Measurements from ENCODE around the gene RAB5B. TPM values are rescaled to one million over a fixed set of nuclear protein-coding genes. Genes with fewer than 3 reads are reported as not detected.
"Not testable (repeated sequence)": the region's sequence is repeated elsewhere in the genome, so short reads cannot be mapped to it uniquely, and the experiment has no call there.

The RAB5B gene
- total and polyA plus RNA-seq, 10 of the 15 experiments (the other 5 are each of a cell fraction or from before 2014, with no cell fraction given): 7.5 to 149 (median 37.8) TPM

DNA sequence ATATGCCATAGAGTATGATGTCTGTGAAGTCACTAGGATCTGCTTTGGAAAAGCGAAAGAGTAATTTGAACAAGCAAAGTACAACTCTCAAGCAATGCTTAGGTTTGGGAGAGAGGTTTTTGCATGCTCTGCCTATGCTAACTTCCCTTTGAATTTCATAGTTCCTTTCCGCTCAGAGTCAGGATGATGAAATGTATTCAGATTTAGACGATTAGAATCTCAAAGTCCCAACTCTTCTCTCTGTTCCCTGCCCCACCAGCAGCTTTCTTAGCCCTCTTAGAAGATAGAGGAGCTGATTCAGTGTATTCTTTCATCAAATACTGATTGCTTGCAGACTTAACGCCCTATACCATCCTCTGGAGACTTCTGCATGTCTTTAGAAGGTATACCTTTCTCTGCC lies 11.5 kb downstream of the RAB5B start:
- Histone ChIP-seq H3K4me1 (ENCODE audit: control insufficient read depth, insufficient read depth, low read length) (peaks cover 16% of the 10 kb centered on the region), H3K27ac (ENCODE audit: control insufficient read depth, insufficient read depth) (no peak overlapping the region), H4K20me1 (ENCODE audit: control insufficient read depth, insufficient read depth) (no peaks in the 10 kb centered on the region), H3K79me2 (ENCODE audit: control insufficient read depth, insufficient read depth, low read length) (peaks cover 2% of the 10 kb centered on the region), H3K9me3 (replicated peaks; ENCODE audit: control insufficient read depth, insufficient read depth, low read length) (no peaks in the 10 kb centered on the region), H2AFZ (ENCODE audit: control insufficient read depth, low read depth, low read length) (no peak overlapping the region), H3K27me3 (replicated peaks in 1 of 2; ENCODE audit: control insufficient read depth in 2 of 2, insufficient read depth in 2 of 2, low read length in 1 of 2) (no peaks in the 10 kb centered on the region), H3K36me3 (ENCODE audit: control insufficient read depth in 2 of 2, insufficient read depth in 2 of 2, low read length in 1 of 2) (peaks cover 3 to 17% of the 10 kb centered on the region in 2 experiments; a peak in 3 of 4 replicates), H3K9ac (ENCODE audit: control insufficient read depth, insufficient read depth, low read length) (no peak overlapping the region), H3K4me3 (no peak overlapping the region), H3K4me2 (ENCODE audit: control insufficient read depth, insufficient read depth) (no peak overlapping the region)
- ChIA-PET SMC1A (ENCODE audit: uncharacterized antibody, unreplicated experiment) (interaction anchor here (1.1 to 3.5 kb wide), 9 partner anchors 9 to 246 kb away, joined by 3 to 24 read pairs (median 4); partner anchors contain the start of genes PA2G4, RAB5B, RPS26 and SUOX), RAD21 (ENCODE audit: unreplicated experiment) (interaction anchor here (0.6 to 6.4 kb wide), 4 partner anchors 11 to 55 kb away, joined by 3 to 56 read pairs (median 12); partner anchors contain the start of genes RAB5B and SUOX), POLR2A (interaction anchor here (0.5 to 5.6 kb wide), 5 partner anchors 9 to 55 kb away, joined by 3 to 85 read pairs (median 5); partner anchors contain the start of genes RAB5B and SUOX), CTCF (interaction anchor here (0.6 to 2.5 kb wide), 9 partner anchors 9 to 246 kb away, joined by 3 to 28 read pairs (median 4); partner anchors contain the start of genes DGKA and RAB5B)
- TF ChIP-seq ZNF217 (IDR thresholded peaks at IDR 0.05): no peak
- no peak for TF ChIP-seq NRF1 (conservative IDR thresholded peaks at IDR 0.05; ENCODE audit: low read depth, low read length)
- TF ChIP-seq RELA (IDR thresholded peaks at IDR 0.05; ENCODE audit: borderline replicate concordance, partially characterized antibody): no peak
- TF ChIP-seq EED (IDR thresholded peaks at IDR 0.05; ENCODE audit: low read depth): no peak
- no peak for TF ChIP-seq PAX5 (IDR thresholded peaks at IDR 0.05; ENCODE audit: borderline replicate concordance, low read depth, low read length)
- no peak for TF ChIP-seq MYB (IDR thresholded peaks at IDR 0.05; ENCODE audit: borderline replicate concordance, low read depth, low read length)
- no peak for TF ChIP-seq HCFC1 (IDR thresholded peaks at IDR 0.05; ENCODE audit: low read length)
- no peak for TF ChIP-seq KAT2A (conservative IDR thresholded peaks at IDR 0.05; ENCODE audit: control insufficient read depth, low read depth, low read length)
- TF ChIP-seq, protein P1, sequence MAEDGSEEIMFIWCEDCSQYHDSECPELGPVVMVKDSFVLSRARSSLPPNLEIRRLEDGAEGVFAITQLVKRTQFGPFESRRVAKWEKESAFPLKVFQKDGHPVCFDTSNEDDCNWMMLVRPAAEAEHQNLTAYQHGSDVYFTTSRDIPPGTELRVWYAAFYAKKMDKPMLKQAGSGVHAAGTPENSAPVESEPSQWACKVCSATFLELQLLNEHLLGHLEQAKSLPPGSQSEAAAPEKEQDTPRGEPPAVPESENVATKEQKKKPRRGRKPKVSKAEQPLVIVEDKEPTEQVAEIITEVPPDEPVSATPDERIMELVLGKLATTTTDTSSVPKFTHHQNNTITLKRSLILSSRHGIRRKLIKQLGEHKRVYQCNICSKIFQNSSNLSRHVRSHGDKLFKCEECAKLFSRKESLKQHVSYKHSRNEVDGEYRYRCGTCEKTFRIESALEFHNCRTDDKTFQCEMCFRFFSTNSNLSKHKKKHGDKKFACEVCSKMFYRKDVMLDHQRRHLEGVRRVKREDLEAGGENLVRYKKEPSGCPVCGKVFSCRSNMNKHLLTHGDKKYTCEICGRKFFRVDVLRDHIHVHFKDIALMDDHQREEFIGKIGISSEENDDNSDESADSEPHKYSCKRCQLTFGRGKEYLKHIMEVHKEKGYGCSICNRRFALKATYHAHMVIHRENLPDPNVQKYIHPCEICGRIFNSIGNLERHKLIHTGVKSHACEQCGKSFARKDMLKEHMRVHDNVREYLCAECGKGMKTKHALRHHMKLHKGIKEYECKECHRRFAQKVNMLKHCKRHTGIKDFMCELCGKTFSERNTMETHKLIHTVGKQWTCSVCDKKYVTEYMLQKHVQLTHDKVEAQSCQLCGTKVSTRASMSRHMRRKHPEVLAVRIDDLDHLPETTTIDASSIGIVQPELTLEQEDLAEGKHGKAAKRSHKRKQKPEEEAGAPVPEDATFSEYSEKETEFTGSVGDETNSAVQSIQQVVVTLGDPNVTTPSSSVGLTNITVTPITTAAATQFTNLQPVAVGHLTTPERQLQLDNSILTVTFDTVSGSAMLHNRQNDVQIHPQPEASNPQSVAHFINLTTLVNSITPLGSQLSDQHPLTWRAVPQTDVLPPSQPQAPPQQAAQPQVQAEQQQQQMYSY (CRISPR knock-in tag; IDR thresholded peaks at IDR 0.05): no peak
- TF ChIP-seq SREBF1 (IDR thresholded peaks at IDR 0.05; ENCODE audit: low read length): no peak
- TF ChIP-seq, protein P2, sequence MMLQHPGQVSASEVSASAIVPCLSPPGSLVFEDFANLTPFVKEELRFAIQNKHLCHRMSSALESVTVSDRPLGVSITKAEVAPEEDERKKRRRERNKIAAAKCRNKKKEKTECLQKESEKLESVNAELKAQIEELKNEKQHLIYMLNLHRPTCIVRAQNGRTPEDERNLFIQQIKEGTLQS (IDR thresholded peaks at IDR 0.05; ENCODE audit: borderline replicate concordance, extremely low read depth, low read depth, low read length): no peak
- no peak for TF ChIP-seq NFYB (IDR thresholded peaks at IDR 0.05; ENCODE audit: insufficient read depth, low read depth, low read length)
- TF ChIP-seq CREB1 (IDR thresholded peaks at IDR 0.05; ENCODE audit: low read depth): no peak
- no peak for TF ChIP-seq FOXM1 (IDR thresholded peaks at IDR 0.05; ENCODE audit: low read depth, low read length)
- FAIRE-seq (no peak), ATAC-seq (no peak), DNase-seq (ENCODE audit: low read depth, low spot score) (no peak)
- 90% methylated on average over 4 of the region's 4 CpGs for WGBS (ENCODE audit: insufficient coverage, insufficient replicate concordance, low lambda C conversion rate, missing lambda C conversion rate)
- intact Hi-C loops (cut with micrococcal nuclease; ENCODE audit: unreplicated experiment) (no loop called here), in situ Hi-C loops (cut with MboI) (no loop called here)
- BruUV-seq (replicated peaks): no TSS peak

DNA sequence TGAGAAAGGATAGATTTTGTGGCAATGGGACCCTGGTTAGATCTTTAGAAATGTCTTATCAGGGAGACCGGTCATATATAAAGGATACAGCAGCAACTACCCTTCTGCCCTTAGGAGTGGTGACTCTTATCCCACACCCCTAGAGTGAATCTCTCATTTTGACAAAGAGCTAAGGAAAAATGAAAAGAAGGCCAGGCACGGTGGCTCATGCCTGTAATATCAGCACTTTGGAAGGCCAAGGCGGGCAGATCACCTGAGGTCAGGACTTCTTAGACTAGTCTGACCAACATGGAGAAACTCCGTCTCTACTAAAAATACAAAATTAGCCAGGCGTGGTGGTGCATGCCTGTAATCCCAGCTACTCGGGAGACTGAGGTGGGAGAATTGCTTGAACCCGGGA lies 12.1 kb downstream of the RAB5B start:
- BruUV-seq (replicated peaks); H3K4me2 ChIP-seq (ENCODE audit: control insufficient read depth, insufficient read depth); H3K27ac ChIP-seq (ENCODE audit: control insufficient read depth, insufficient read depth); FAIRE-seq; ATAC-seq; H3K27me3 ChIP-seq (replicated peaks in 1 of 2; ENCODE audit: control insufficient read depth in 2 of 2, insufficient read depth in 2 of 2, low read length in 1 of 2); intact Hi-C loops (cut with micrococcal nuclease; ENCODE audit: unreplicated experiment); H4K20me1 ChIP-seq (ENCODE audit: control insufficient read depth, insufficient read depth); H3K9ac ChIP-seq (ENCODE audit: control insufficient read depth, insufficient read depth, low read length); H3K79me2 ChIP-seq (ENCODE audit: control insufficient read depth, insufficient read depth, low read length); H2AFZ ChIP-seq (ENCODE audit: control insufficient read depth, low read depth, low read length); H3K4me3 ChIP-seq; DNase-seq (ENCODE audit: low read depth, low spot score); H3K9me3 ChIP-seq (replicated peaks; ENCODE audit: control insufficient read depth, insufficient read depth, low read length); in situ Hi-C loops (cut with MboI): not testable (repeated sequence)
- ChIA-PET SMC1A (ENCODE audit: uncharacterized antibody, unreplicated experiment) (interaction anchor here (0.8 to 3.5 kb wide), 6 partner anchors 8 to 247 kb away, joined by 3 to 24 read pairs (median 8); partner anchors contain the start of genes RAB5B, RPS26 and SUOX), POLR2A (interaction anchor here (1.3 to 5.6 kb wide), 4 partner anchors 9 to 18 kb away, joined by 3 to 85 read pairs (median 4); partner anchors contain the start of genes RAB5B and SUOX), CTCF (interaction anchor here (0.5 to 2.5 kb wide), 8 partner anchors 10 to 357 kb away, joined by 3 to 28 read pairs (median 4); partner anchors contain the start of genes DGKA, RAB5B and SUOX), RAD21 (ENCODE audit: unreplicated experiment) (interaction anchor here (0.6 to 6.4 kb wide), 3 partner anchors 10 to 303 kb away, joined by 3 to 56 read pairs (median 20); partner anchors contain the start of genes RAB5B and SUOX)
- peaks cover 16% of the 10 kb centered on the region for H3K4me1 ChIP-seq (ENCODE audit: control insufficient read depth, insufficient read depth, low read length)
- H3K36me3 ChIP-seq (ENCODE audit: control insufficient read depth in 2 of 2, insufficient read depth in 2 of 2, low read length in 1 of 2): peaks cover 3 to 19% of the 10 kb centered on the region in 2 experiments; a peak in 3 of 4 replicates
- WGBS (ENCODE audit: insufficient coverage, insufficient replicate concordance, low lambda C conversion rate, missing lambda C conversion rate): 95% methylated on average over 7 of the region's 7 CpGs
